HL-60 (cell line): ENCODE results near the gene ABHD11.

ENCODE experiments used
- TF ChIP-seq, protein P1 (sequence below): IDR thresholded peaks from one replicate; pipeline ENCODE4 v1.5.1; 2011; ENCODE audit warnings: low read length, control low read depth, inconsistent platforms; ENCODE audit not compliant: insufficient read depth
- TF ChIP-seq, protein P2 (sequence below): IDR thresholded peaks from 2 replicates; pipeline ENCODE4 v1.6.1; 2012; ENCODE audit warnings: low read depth; ENCODE audit not compliant: insufficient replicate concordance

DNA sequence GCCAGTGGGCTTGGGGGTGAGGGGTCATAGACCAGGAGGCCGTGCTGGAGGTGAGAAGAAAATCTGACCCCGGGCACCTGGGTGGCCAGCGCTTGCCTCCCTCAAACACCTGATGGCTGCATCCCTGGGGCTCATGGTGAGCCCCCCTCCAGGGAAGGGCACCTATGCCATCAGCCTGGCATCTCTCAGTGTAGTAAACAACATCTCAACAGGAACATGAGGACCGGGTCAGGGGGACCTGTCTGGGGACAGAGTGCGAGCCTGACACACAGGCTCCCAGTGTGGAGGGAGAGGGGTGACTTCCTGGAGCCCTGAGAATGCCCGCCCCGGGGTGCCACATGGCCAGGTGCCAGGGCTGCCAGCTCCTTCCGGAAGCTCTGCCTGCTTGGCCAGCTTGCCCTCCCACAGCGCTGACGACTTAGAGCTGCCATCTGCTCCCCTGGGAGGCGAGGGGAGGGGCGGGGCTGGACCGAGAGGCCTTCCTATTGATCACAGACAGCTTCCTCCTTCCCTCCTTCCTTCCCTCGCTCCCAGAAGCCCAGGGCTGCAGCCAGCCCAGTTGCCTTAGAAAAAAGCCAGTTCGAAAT, 31.5 kb downstream of the ABHD11 start:
- TF ChIP-seq, protein P1, sequence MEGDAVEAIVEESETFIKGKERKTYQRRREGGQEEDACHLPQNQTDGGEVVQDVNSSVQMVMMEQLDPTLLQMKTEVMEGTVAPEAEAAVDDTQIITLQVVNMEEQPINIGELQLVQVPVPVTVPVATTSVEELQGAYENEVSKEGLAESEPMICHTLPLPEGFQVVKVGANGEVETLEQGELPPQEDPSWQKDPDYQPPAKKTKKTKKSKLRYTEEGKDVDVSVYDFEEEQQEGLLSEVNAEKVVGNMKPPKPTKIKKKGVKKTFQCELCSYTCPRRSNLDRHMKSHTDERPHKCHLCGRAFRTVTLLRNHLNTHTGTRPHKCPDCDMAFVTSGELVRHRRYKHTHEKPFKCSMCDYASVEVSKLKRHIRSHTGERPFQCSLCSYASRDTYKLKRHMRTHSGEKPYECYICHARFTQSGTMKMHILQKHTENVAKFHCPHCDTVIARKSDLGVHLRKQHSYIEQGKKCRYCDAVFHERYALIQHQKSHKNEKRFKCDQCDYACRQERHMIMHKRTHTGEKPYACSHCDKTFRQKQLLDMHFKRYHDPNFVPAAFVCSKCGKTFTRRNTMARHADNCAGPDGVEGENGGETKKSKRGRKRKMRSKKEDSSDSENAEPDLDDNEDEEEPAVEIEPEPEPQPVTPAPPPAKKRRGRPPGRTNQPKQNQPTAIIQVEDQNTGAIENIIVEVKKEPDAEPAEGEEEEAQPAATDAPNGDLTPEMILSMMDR = no peak
- TF ChIP-seq, protein P2, sequence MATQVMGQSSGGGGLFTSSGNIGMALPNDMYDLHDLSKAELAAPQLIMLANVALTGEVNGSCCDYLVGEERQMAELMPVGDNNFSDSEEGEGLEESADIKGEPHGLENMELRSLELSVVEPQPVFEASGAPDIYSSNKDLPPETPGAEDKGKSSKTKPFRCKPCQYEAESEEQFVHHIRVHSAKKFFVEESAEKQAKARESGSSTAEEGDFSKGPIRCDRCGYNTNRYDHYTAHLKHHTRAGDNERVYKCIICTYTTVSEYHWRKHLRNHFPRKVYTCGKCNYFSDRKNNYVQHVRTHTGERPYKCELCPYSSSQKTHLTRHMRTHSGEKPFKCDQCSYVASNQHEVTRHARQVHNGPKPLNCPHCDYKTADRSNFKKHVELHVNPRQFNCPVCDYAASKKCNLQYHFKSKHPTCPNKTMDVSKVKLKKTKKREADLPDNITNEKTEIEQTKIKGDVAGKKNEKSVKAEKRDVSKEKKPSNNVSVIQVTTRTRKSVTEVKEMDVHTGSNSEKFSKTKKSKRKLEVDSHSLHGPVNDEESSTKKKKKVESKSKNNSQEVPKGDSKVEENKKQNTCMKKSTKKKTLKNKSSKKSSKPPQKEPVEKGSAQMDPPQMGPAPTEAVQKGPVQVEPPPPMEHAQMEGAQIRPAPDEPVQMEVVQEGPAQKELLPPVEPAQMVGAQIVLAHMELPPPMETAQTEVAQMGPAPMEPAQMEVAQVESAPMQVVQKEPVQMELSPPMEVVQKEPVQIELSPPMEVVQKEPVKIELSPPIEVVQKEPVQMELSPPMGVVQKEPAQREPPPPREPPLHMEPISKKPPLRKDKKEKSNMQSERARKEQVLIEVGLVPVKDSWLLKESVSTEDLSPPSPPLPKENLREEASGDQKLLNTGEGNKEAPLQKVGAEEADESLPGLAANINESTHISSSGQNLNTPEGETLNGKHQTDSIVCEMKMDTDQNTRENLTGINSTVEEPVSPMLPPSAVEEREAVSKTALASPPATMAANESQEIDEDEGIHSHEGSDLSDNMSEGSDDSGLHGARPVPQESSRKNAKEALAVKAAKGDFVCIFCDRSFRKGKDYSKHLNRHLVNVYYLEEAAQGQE = no peak
